GM19438 (cell line): ENCODE data around the gene CELSR1.
"Not testable (repeated sequence)": the region's sequence is repeated elsewhere in the genome, so short reads cannot be mapped to it uniquely, and the experiment has no call there.

Experiments
- ATAC-seq: cut with Tn5 transposase; IDR thresholded peaks from one replicate; pipeline ENCODE4 v1.9.1; 2021; ENCODE audit warnings: low read depth; ENCODE audit not compliant: unreplicated experiment

Gene CELSR1

GRCh38 chr22:46407748-46408147 is 129.7 kb downstream of the CELSR1 start:
- no peak for ATAC-seq

- ATAC-seq: no peak
Observed at GRCh38 chr22:46406791-46407190, 130.6 kb downstream of the CELSR1 start.

- no peak for ATAC-seq
Observed at GRCh38 chr22:46406349-46406748, 131.1 kb downstream of the CELSR1 start.

GRCh38 chr22:46405901-46406300 is 131.5 kb downstream of the CELSR1 start:
- ATAC-seq: no peak

GRCh38 chr22:46403880-46404279 is 133.5 kb downstream of the CELSR1 start:
- ATAC-seq: not testable (repeated sequence)

GRCh38 chr22:46402505-46402904 is 134.9 kb downstream of the CELSR1 start:
- no peak for ATAC-seq

GRCh38 chr22:46401370-46401769 is 136.1 kb downstream of the CELSR1 start:
- no peak for ATAC-seq

- no peak for ATAC-seq
Observed at GRCh38 chr22:46399251-46400024, 138.0 kb downstream of the CELSR1 start.

GRCh38 chr22:46397951-46398350 is 139.5 kb downstream of the CELSR1 start:
- no peak for ATAC-seq

- ATAC-seq: no peak
Observed at GRCh38 chr22:46397514-46397913, 139.9 kb downstream of the CELSR1 start.

- ATAC-seq: not testable (repeated sequence)
Observed at GRCh38 chr22:46397049-46397448, 140.4 kb downstream of the CELSR1 start.

GRCh38 chr22:46395145-46395544 is 142.3 kb downstream of the CELSR1 start:
- ATAC-seq: no peak

- no peak for ATAC-seq
Observed at GRCh38 chr22:46394622-46395021, 142.8 kb downstream of the CELSR1 start.

- no peak for ATAC-seq
Observed at GRCh38 chr22:46393873-46394272, 143.5 kb downstream of the CELSR1 start.

GRCh38 chr22:46392137-46392844 is 145.1 kb downstream of the CELSR1 start:
- no peak for ATAC-seq

GRCh38 chr22:46391486-46392136 is 145.8 kb downstream of the CELSR1 start:
- no peak for ATAC-seq

- ATAC-seq: no peak
Observed at GRCh38 chr22:46390652-46391301, 146.6 kb downstream of the CELSR1 start.

- no peak for ATAC-seq
Observed at GRCh38 chr22:46390105-46390651, 147.2 kb downstream of the CELSR1 start.

GRCh38 chr22:46389081-46389480 is 148.3 kb downstream of the CELSR1 start:
- ATAC-seq: no peak

GRCh38 chr22:46388647-46389046 is 148.8 kb downstream of the CELSR1 start:
- ATAC-seq: no peak

GRCh38 chr22:46387748-46388147 is 149.7 kb downstream of the CELSR1 start:
- no peak for ATAC-seq
